Measurements from ENCODE around the gene MANSC1. TPM values are rescaled to one million over a fixed set of nuclear protein-coding genes. Genes with fewer than 3 reads are reported as not detected.

Gene MANSC1
- total and polyA plus RNA-seq, 2 donors (not counting 1 experiment from before 2014, with no cell fraction given), result 0.09 to 0.32 TPM

GRCh38 chr12:12397184-12397583 is 47.1 kb upstream of the MANSC1 start:
- ATAC-seq (ENCODE audit: low read depth) (no peak), DNase-seq (no peak)
- no peaks in the 10 kb centered on the region for H4K20me1 ChIP-seq (ENCODE audit: control insufficient read depth, insufficient read depth, low read length, poor library complexity, severe bottlenecking)
- no peak overlapping the region for H3K9ac ChIP-seq (ENCODE audit: low read length)
- no peak overlapping the region for H3K4me3 Mint-ChIP-seq
- H3K79me2 ChIP-seq (ENCODE audit: control insufficient read depth, insufficient read depth, low read length), result peaks cover 18% of the 10 kb centered on the region
- H3K4me1 Mint-ChIP-seq, result peaks cover 2% of the 10 kb centered on the region
- no peak overlapping the region for H3K27ac Mint-ChIP-seq
- ChIA-PET POLR2A (no interaction called here), CTCF (no interaction called here)
- peaks cover 3 to 4% of the 10 kb centered on the region in 2 experiments for H3K36me3 ChIP-seq (replicated peaks in 1 of 2; ENCODE audit: control extremely low read depth in 1 of 2, control insufficient read depth in 1 of 2, extremely low read depth in 1 of 2, insufficient read depth in 2 of 2, low read length in 1 of 2)
- H3K9me3 Mint-ChIP-seq (ENCODE audit: insufficient read depth), result peaks cover 2% of the 10 kb centered on the region
- H3K27ac ChIP-seq (ENCODE audit: low read length in 2 of 2), result no peak overlapping the region
- no peaks in the 10 kb centered on the region for H3K27me3 Mint-ChIP-seq
- no peaks in the 10 kb centered on the region for H3K4me1 ChIP-seq (ENCODE audit: control insufficient read depth in 2 of 2, insufficient read depth in 2 of 2, low read length in 2 of 2)
- H2AFZ ChIP-seq (ENCODE audit: insufficient read depth, low read depth, low read length, poor library complexity, severe bottlenecking), result no peak overlapping the region
- 100% methylated on average over 3 of the region's 5 CpGs for WGBS (ENCODE audit: insufficient coverage)
- no peak overlapping the region for H3K4me3 ChIP-seq (ENCODE audit: control extremely low read depth in 1 of 5, extremely low read depth in 1 of 5, insufficient read depth in 1 of 5, low read depth in 2 of 5, low read length in 4 of 5)
- H3K27me3 ChIP-seq (replicated peaks in 1 of 4; ENCODE audit: control extremely low read depth in 1 of 4, control insufficient read depth in 3 of 4, insufficient read depth in 4 of 4, low read length in 3 of 4), result no peaks in the 10 kb centered on the region
- H3K9me3 ChIP-seq (ENCODE audit: control extremely low read depth in 1 of 3, control insufficient read depth in 2 of 3, insufficient read depth in 1 of 3, low read length in 2 of 3), result no peaks in the 10 kb centered on the region
- H3K4me2 ChIP-seq (replicated peaks; ENCODE audit: low read depth, low read length, poor library complexity, severe bottlenecking), result no peak overlapping the region
- intact Hi-C loops (cut with micrococcal nuclease), result no loop called here
- TF ChIP-seq CTCF (IDR thresholded peaks at IDR 0.05) (no peak), EZH2 (IDR thresholded peaks at IDR 0.05; ENCODE audit: borderline replicate concordance, insufficient read depth, low read depth, low read length, poor library complexity, severe bottlenecking) (no peak)

GRCh38 chr12:12396694-12397093 is 46.7 kb upstream of the MANSC1 start:
- Histone ChIP-seq H3K36me3 (replicated peaks in 1 of 2; ENCODE audit: control extremely low read depth in 1 of 2, control insufficient read depth in 1 of 2, extremely low read depth in 1 of 2, insufficient read depth in 2 of 2, low read length in 1 of 2) (peaks cover 3 to 4% of the 10 kb centered on the region in 2 experiments), H3K4me1 (ENCODE audit: control insufficient read depth in 2 of 2, insufficient read depth in 2 of 2, low read length in 2 of 2) (no peaks in the 10 kb centered on the region), H3K4me2 (replicated peaks; ENCODE audit: low read depth, low read length, poor library complexity, severe bottlenecking) (no peak overlapping the region), H4K20me1 (ENCODE audit: control insufficient read depth, insufficient read depth, low read length, poor library complexity, severe bottlenecking) (no peaks in the 10 kb centered on the region), H3K27ac (ENCODE audit: low read length in 2 of 2) (no peak overlapping the region), H3K27me3 (replicated peaks in 1 of 4; ENCODE audit: control extremely low read depth in 1 of 4, control insufficient read depth in 3 of 4, insufficient read depth in 4 of 4, low read length in 3 of 4) (no peaks in the 10 kb centered on the region), H3K4me3 (ENCODE audit: control extremely low read depth in 1 of 5, extremely low read depth in 1 of 5, insufficient read depth in 1 of 5, low read depth in 2 of 5, low read length in 4 of 5) (no peak overlapping the region), H3K9ac (ENCODE audit: low read length) (no peak overlapping the region), H3K79me2 (ENCODE audit: control insufficient read depth, insufficient read depth, low read length) (peaks cover 18% of the 10 kb centered on the region), H2AFZ (ENCODE audit: insufficient read depth, low read depth, low read length, poor library complexity, severe bottlenecking) (no peak overlapping the region), H3K9me3 (ENCODE audit: control extremely low read depth in 1 of 3, control insufficient read depth in 2 of 3, insufficient read depth in 1 of 3, low read length in 2 of 3) (no peaks in the 10 kb centered on the region)
- no peak for ATAC-seq (ENCODE audit: low read depth)
- Mint-ChIP-seq H3K4me3 (no peak overlapping the region), H3K4me1 (no peaks in the 10 kb centered on the region), H3K27me3 (no peaks in the 10 kb centered on the region), H3K27ac (no peak overlapping the region), H3K9me3 (ENCODE audit: insufficient read depth) (peaks cover 2% of the 10 kb centered on the region)
- ChIA-PET CTCF (no interaction called here), POLR2A (no interaction called here)
- WGBS (ENCODE audit: insufficient coverage), result no CpG with 5 or more reads among the region's 4 CpGs
- DNase-seq, result no peak
- intact Hi-C loops (cut with micrococcal nuclease), result no loop called here
- TF ChIP-seq EZH2 (IDR thresholded peaks at IDR 0.05; ENCODE audit: borderline replicate concordance, insufficient read depth, low read depth, low read length, poor library complexity, severe bottlenecking) (no peak), CTCF (IDR thresholded peaks at IDR 0.05) (no peak)

All from B cell (primary cell).